Stimulated activated naive CD8-positive, alpha-beta T cell treated with anti-CD3 and anti-CD28 coated beads, Interleukin-15, Interleukin-2, amounts not matched to agents 100 U/mL and 50 U/mL, for 24 hours (primary cell): ENCODE results near the gene ADGRA1.
"Not testable (repeated sequence)": the region's sequence is repeated elsewhere in the genome, so short reads cannot be mapped to it uniquely, and the experiment has no call there.

ENCODE experiments used
- ATAC-seq: fragments of 150-1000 bp; cut with Tn5 transposase; one replicate; pipeline ENCODE4 v1.10.0; 2021
- DNase-seq: peaks from one replicate; pipeline ENCODE4 v3.0.0; 2021

ADGRA1 gene

GRCh38 chr10:133163889-133164815 is 76.4 kb downstream of the ADGRA1 start:
- ATAC-seq = no peak

GRCh38 chr10:133164816-133165555 is 77.3 kb downstream of the ADGRA1 start:
- ATAC-seq = no peak
- no peak for DNase-seq

More at GRCh38 chr10:133163889-133164815, 76.4 kb downstream of the ADGRA1 start:
- no peak for DNase-seq

GRCh38 chr10:133165556-133166503 is 78.1 kb downstream of the ADGRA1 start:
- DNase-seq = no peak
- no peak for ATAC-seq

GRCh38 chr10:133166504-133166827 is 78.7 kb downstream of the ADGRA1 start:
- ATAC-seq = no peak
- DNase-seq = no peak

GRCh38 chr10:133166828-133167692 is 79.3 kb downstream of the ADGRA1 start:
- DNase-seq = no peak
- ATAC-seq = no peak

GRCh38 chr10:133167693-133168616 is 80.2 kb downstream of the ADGRA1 start:
- no peak for DNase-seq
- no peak for ATAC-seq

GRCh38 chr10:133168617-133169031 is 80.9 kb downstream of the ADGRA1 start:
- DNase-seq (no peak), ATAC-seq (no peak)

GRCh38 chr10:133169173-133169947 is 81.6 kb downstream of the ADGRA1 start:
- no peak for DNase-seq
- no peak for ATAC-seq

- ATAC-seq (no peak), DNase-seq (no peak)
Observed at GRCh38 chr10:133170092-133170491, 82.4 kb downstream of the ADGRA1 start.

- no peak for ATAC-seq
- no peak for DNase-seq
Observed at GRCh38 chr10:133173860-133174640, 86.3 kb downstream of the ADGRA1 start.

GRCh38 chr10:133174689-133175263 is 87.1 kb downstream of the ADGRA1 start:
- no peak for ATAC-seq
- DNase-seq = no peak

- DNase-seq, ATAC-seq: not testable (repeated sequence)
Observed at GRCh38 chr10:133175624-133176023, 87.9 kb downstream of the ADGRA1 start.

GRCh38 chr10:133176546-133176945 is 88.8 kb downstream of the ADGRA1 start:
- DNase-seq (no peak), ATAC-seq (no peak)

- no peak for DNase-seq
- no peak for ATAC-seq
Observed at GRCh38 chr10:133177380-133178157, 89.8 kb downstream of the ADGRA1 start.

- no peak for DNase-seq
- no peak for ATAC-seq
Observed at GRCh38 chr10:133178357-133179127, 90.8 kb downstream of the ADGRA1 start.

- ATAC-seq (no peak), DNase-seq (no peak)
Observed at GRCh38 chr10:133179128-133179520, 91.4 kb downstream of the ADGRA1 start.
